VCaP (cell line): ENCODE data around the gene PCDH15.

Experiments
- H3K27ac ChIP-seq: fragments of 450-650 bp; 2 replicates; pipeline ENCODE4 v1.5.1; 2017
- CTCF ChIP-seq: fragments of 450-650 bp; conservative IDR thresholded peaks from 2 replicates; pipeline ENCODE4 v1.5.1; 2017; ENCODE audit warnings: mild to moderate bottlenecking, moderate library complexity

PCDH15 gene

GRCh38 chr10:54010337-54010933, 790.6 kb downstream of the PCDH15 start:
- TF ChIP-seq CTCF = no peak
- no peak overlapping the region for H3K27ac ChIP-seq

- no peak for TF ChIP-seq CTCF
- no peak overlapping the region for H3K27ac ChIP-seq
Measured at GRCh38 chr10:54009672-54010071, 791.4 kb downstream of the PCDH15 start.

GRCh38 chr10:54002077-54002476, 799.0 kb downstream of the PCDH15 start:
- no peak overlapping the region for H3K27ac ChIP-seq
- no peak for TF ChIP-seq CTCF

GRCh38 chr10:53997953-53998352, 803.1 kb downstream of the PCDH15 start:
- peak; percentile 70 for TF ChIP-seq CTCF

GRCh38 chr10:53990799-53991238, 810.2 kb downstream of the PCDH15 start:
- H3K27ac ChIP-seq = no peak overlapping the region
- no peak for TF ChIP-seq CTCF

More at GRCh38 chr10:53997953-53998352, 803.1 kb downstream of the PCDH15 start:
- no peak overlapping the region for H3K27ac ChIP-seq

GRCh38 chr10:53983431-53983830, 817.6 kb downstream of the PCDH15 start:
- TF ChIP-seq CTCF = no peak

GRCh38 chr10:53980210-53980609, 820.8 kb downstream of the PCDH15 start:
- H3K27ac ChIP-seq = no peak overlapping the region
- no peak for TF ChIP-seq CTCF

More at GRCh38 chr10:53983431-53983830, 817.6 kb downstream of the PCDH15 start:
- H3K27ac ChIP-seq = no peak overlapping the region
